Spleen (tissue), 11 donors: ENCODE results near the gene CDK5R1. TPM values are rescaled to one million over a fixed set of nuclear protein-coding genes. Genes with fewer than 3 reads are reported as not detected.

ENCODE experiments used
- polyA plus RNA-seq, 3 donors: library from polyadenylated mRNA; stranded (reverse); fragments of 200-250 nt; gene quantifications; one replicate each; pipeline ENCODE4 v1.2.1, GENCODE V29; 2013
- small RNA-seq, 4 donors: library from RNA; depleted of rRNA; stranded (forward); fragments of <200 nt; gene quantifications; one replicate each; pipeline ENCODE3, GENCODE V24; 2016
- total RNA-seq, 7 donors: library from RNA; depleted of rRNA in 3 of 7; stranded (reverse); fragments of >200 nt in 3 of 7; fragmentation: NEBNext Ultra II Directional in 4 of 7; extraction: Animal tissue kit (Norgen Biotek cat#: 25700) in 4 of 7; gene quantifications; one replicate each; pipeline versions ENCODE4 v1.1.0 to v1.2.1, GENCODE V29; 2016 to 2021
- donor health status: healthy with polysubstance abuse.
- donor health status: DM: no; HTN: no; CAD: no; lungs with moderate emphysema.
- donor health status: DM: no; HTN: no; CAD: no.
- donor health status: Bipolar disorder and iron deficiency.
- donor health status: healthy.
- donor health status: DM: no; HTN: no; CAD: no.
- donor health status: DM: yes; HTN: yes; CAD: no.

The CDK5R1 gene
- total and polyA plus RNA-seq, 10 donors: 13.0 to 28.2 (median 20.2) TPM

Small RNA genes lying within 50 kb of the gene (small RNA-seq; reads per million reads assigned to genes)
- gene RF00019: 0 reads per million in 4 donors

Other genes starting within 250 kb of the CDK5R1 start
- under 1 TPM in 5 of 7 donors, not detected in 2; 0.07 to 0.72 (median 0.32) TPM for gene RHBDL3, start 221.2 kb upstream of the CDK5R1 start, total RNA-seq
- under 1 TPM in 2 of 3 donors, not detected in 1; 0.06 TPM for gene RHBDL3, start 221.2 kb upstream of the CDK5R1 start, polyA plus RNA-seq
- 10 to 100 TPM in 6 of 7 donors, 1 to 10 TPM in 1; 9.3 to 18.1 (median 14.4) TPM for gene C17orf75, start 144.8 kb upstream of the CDK5R1 start, total RNA-seq
- 10 to 100 TPM; 13.1 to 25.8 (median 17.9) TPM for gene C17orf75, start 144.8 kb upstream of the CDK5R1 start, polyA plus RNA-seq
- gene ZNF207, start 136.8 kb upstream of the CDK5R1 start, total RNA-seq: 100 to 1,000 TPM; 187 to 300 (median 215) TPM
- 10 to 100 TPM; 38.9 to 58.0 (median 48.8) TPM for gene ZNF207, start 136.8 kb upstream of the CDK5R1 start, polyA plus RNA-seq
- 10 to 100 TPM; 43.0 to 84.8 (median 68.9) TPM for gene PSMD11, start 42.5 kb upstream of the CDK5R1 start, total RNA-seq
- 10 to 100 TPM; 28.0 to 35.2 (median 35.1) TPM for gene PSMD11, start 42.5 kb upstream of the CDK5R1 start, polyA plus RNA-seq